ENCODE data around the gene RIMBP3C.
"Not testable (repeated sequence)": the region's sequence is repeated elsewhere in the genome, so short reads cannot be mapped to it uniquely, and the experiment has no call there.

GRCh38 chr22:21510397-21510796 lies 40.9 kb downstream of the RIMBP3C start:
- TF ChIP-seq CTCF (IDR thresholded peaks at IDR 0.05; ENCODE audit: insufficient read depth, low read depth, low read length); EZH2 (IDR thresholded peaks at IDR 0.05; ENCODE audit: insufficient read depth, low read length): not testable (repeated sequence)

Data from astrocyte (in vitro differentiated cells and primary cell).